Measurements from ENCODE around the gene NGFR. TPM values are rescaled to one million over a fixed set of nuclear protein-coding genes. Genes with fewer than 3 reads are reported as not detected.
A peak's percentile ranks its signal among the peaks of the same experiment; 100 is the strongest.

The NGFR gene
- total RNA-seq, 2 experiments from 2014 or later, result 0.33 to 0.58 TPM

DNA sequence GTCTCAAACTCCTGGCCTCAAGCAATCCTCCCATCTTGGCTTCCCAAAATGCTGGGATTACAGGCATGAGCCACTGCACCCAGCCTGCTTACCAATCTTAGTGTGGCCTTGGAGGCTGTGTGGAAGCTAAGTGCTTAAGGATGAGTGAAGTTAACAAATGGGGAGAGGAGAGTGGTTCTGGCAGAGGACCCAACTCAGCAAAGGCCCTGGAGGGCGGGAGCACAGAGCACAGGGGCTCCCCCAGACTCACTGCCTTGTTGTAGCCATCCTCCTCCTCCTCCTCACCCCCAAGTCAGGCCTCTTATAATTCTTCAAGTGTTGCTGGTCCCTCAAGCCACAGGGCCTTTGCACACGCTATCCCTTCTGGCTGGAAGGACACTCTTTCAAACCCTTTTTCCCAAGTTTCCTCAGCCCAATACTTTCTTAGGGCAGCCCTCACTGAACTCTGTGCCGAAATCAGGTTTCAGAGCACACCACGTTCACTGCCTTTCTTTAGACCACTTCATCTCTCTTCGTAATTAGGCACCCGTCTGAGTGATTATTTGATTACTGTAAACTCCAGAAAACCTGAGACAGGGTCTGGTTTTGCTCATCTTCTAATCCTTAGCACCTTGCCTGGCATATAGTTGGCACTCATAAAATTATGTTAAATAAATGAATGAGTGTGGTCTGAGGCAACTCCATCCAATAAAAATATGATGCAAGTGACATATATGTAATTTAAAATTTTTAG is 23.4 kb downstream of the NGFR start:
- DNase-seq, result no peak
- peaks cover 4% of the 10 kb centered on the region for H3K4me1 Mint-ChIP-seq
- POLR2A ChIA-PET, result no interaction called here
- no peaks in the 10 kb centered on the region for H3K9me3 Mint-ChIP-seq
- H3K27ac Mint-ChIP-seq, result no peak overlapping the region
- H3K27me3 Mint-ChIP-seq, result peaks cover 11% of the 10 kb centered on the region
- no peaks in the 10 kb centered on the region for H3K36me3 Mint-ChIP-seq (ENCODE audit: low read depth)
- CTCF ChIA-PET, result no interaction called here
- no peak overlapping the region for H3K4me3 Mint-ChIP-seq

DNA sequence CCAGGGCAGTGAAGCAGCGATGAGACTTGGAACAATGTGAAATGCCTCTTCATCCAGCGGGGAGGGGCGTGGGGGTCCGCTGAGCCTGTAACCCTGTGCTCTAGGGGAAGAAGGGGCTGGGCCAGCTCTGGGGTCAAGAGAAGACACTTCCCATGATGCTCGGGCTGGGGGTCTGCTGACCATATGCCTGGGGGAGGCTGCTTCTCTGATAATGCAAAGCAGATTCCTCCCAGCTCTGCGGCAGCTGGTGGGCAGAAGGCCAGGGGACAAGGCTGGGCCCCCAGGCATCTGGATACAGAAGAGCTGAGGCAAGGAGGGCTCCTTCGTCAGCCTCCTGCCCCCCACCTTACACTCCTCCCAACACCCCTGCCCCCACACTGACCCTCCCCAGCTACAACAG is 24.7 kb downstream of the NGFR start:
- POLR2A ChIA-PET, result interaction anchor here (1.1 kb wide), 1 partner anchor 10 kb away, joined by 3 read pairs; no protein-coding TSS in a partner anchor
- peaks cover 11% of the 10 kb centered on the region for H3K27me3 Mint-ChIP-seq
- no peak for DNase-seq
- no peak overlapping the region for H3K4me3 Mint-ChIP-seq
- no peaks in the 10 kb centered on the region for H3K36me3 Mint-ChIP-seq (ENCODE audit: low read depth)
- H3K4me1 Mint-ChIP-seq, result peaks cover 7% of the 10 kb centered on the region
- CTCF ChIA-PET, result no interaction called here
- no peak overlapping the region for H3K27ac Mint-ChIP-seq
- H3K9me3 Mint-ChIP-seq, result no peaks in the 10 kb centered on the region

DNA sequence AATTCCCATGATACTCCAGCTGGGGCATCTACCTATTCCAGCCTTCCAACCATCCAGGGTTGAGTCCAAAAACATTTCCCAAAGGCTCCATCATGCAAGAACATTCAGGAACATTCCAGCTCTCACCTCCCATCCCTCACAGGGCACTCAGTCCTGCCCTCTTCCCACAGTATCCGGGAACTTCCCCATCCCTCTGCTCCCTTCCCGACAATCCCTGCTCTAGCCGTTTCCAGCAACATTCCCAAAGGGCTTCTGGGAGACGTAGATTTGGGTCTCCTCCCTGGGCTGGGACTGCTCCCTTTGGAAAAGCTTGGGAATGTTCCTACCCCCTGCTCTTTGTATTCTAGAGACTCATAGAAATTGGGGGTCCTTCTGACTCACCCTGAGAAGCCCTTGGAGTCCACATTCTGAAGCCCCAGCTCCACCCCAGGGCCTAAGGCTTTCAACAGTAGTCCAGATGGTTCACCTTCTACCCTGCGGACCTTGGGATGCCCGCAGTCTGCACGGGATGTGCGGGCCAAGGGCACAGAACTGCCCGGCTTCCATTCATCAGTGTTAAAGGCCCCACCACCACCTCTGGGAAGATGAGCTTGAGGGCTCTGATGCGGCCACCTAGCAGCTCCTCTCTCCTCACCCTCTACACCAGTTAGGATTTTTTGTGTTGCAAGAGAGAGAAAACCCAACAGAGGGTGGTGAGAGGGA is 25.4 kb downstream of the NGFR start:
- Mint-ChIP-seq H3K9me3 (no peaks in the 10 kb centered on the region), H3K4me1 (peaks cover 6% of the 10 kb centered on the region), H3K36me3 (ENCODE audit: low read depth) (no peaks in the 10 kb centered on the region), H3K27ac (no peak overlapping the region), H3K27me3 (peaks cover 11% of the 10 kb centered on the region), H3K4me3 (no peak overlapping the region)
- DNase-seq, result no peak
- ChIA-PET CTCF (no interaction called here), POLR2A (interaction anchor here (1.1 kb wide), 1 partner anchor 11 kb away, joined by 3 read pairs; no protein-coding TSS in a partner anchor)

DNA sequence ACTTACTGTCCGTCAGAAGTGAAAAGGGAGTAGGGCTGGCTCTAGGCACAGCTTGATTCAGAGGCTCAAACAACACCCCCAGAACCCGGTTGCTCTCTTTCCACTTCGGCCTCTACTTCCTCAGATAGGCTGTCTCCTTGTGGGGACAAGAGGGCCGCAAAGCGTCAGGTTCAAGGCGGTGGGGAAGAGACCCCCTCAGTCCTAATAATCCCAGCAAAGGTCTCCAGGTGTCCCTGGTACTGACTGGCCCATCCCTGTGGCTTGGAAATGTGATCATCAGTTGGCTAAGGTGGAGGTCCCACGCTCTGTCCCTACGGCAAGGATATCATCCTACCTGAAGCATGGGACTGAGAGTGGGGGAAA is 26.0 kb downstream of the NGFR start:
- ChIA-PET POLR2A (no interaction called here), CTCF (no interaction called here)
- H3K27ac Mint-ChIP-seq, result no peak overlapping the region
- H3K9me3 Mint-ChIP-seq, result no peaks in the 10 kb centered on the region
- peaks cover 6% of the 10 kb centered on the region for H3K4me1 Mint-ChIP-seq
- H3K4me3 Mint-ChIP-seq, result no peak overlapping the region
- no peak for DNase-seq
- H3K27me3 Mint-ChIP-seq, result peaks cover 9% of the 10 kb centered on the region
- no peaks in the 10 kb centered on the region for H3K36me3 Mint-ChIP-seq (ENCODE audit: low read depth)

DNA sequence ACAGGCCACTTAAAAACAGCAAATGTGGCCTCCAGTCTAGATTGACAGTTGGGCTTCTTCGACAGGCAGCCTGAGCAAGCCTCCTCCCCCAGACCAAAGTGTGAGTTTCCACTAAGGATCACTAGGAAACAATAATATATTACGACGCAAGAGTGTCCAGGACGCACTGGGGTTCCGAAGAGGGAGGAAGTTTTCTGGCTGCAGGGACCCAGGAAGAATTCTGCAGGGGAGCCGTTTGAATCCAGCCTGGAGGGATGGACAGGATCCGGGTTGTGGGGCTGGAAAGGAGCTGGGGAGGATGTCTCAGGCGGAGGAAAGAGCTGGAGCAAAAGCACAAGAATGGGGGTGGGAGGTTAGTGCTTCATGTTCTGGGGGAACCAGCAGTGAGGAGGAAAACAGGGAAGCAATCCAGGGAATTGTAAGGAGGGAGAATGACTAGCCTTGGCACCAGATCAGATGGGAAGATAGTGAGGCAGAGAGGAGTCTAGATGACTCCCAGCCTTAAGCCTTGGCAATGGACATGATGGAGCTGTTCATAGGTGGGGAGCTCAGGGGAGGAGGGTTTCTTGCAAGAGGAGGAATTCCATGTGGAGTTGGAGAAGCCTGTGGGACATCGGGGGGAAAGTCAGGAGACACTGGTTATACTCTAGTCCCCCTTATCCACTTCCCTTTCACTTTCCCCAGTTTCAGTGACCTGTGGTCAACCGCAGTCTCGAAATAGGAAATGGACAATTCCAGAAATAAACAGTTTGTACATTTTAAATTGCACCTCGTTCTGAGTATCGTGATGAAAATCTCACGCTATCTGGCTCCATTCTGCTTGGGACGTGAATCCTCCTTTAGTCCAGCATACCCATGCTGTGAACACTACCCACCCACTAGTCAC is 26.6 kb downstream of the NGFR start:
- Mint-ChIP-seq H3K9me3 (no peaks in the 10 kb centered on the region), H3K36me3 (ENCODE audit: low read depth) (no peaks in the 10 kb centered on the region), H3K4me1 (peaks cover 6% of the 10 kb centered on the region), H3K27ac (no peak overlapping the region), H3K4me3 (no peak overlapping the region), H3K27me3 (peaks cover 8% of the 10 kb centered on the region)
- ChIA-PET POLR2A (no interaction called here), CTCF (no interaction called here)
- no peak for DNase-seq

DNA sequence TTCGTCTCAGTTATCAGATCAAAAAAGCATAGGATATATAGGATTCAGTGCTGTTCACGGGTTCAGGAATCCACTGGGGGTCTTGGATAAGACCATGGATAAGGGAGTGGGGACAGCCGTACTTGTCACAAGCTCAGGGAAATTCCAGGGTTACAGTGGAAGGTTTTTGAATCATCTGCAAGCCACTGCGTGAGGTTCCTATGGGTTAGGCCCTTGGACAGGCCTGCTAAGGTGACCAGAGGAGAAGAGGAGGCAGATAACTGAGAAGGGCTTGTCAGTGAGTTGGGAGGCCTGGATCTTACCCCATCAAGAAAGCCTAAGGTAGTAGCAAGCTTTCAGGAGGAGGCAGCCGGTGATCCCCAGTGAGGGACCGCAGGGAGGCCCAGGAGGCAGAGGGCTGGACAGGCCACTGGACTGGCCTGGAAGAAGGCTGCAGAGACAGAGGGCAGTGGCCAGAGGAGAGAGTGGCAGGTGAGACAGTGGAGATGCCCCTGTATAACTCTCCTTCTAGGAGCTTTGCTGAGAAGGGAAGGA is 27.3 kb downstream of the NGFR start:
- H3K27ac Mint-ChIP-seq, result no peak overlapping the region
- CTCF ChIA-PET, result no interaction called here

DNA sequence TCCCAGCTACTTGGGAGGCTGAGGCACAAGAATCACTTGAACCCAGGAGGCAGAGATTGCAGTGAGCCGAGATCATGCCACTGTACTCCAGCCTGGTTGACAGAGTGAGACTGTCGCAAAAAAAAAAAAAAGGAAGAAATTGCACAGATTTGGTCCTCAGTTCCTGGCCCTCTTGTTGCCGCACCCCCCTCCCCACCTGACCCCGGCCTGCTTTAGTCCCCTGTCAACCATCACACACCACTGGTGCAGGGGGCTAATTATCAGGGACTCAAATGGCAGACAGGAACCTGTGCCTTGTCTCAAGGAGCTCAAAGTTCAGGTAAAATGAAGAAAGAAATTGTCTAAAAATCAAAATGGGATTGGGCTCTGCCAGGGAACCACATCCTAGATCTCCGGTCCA is 28.1 kb downstream of the NGFR start:
- no peaks in the 10 kb centered on the region for H3K36me3 Mint-ChIP-seq (ENCODE audit: low read depth)
- CTCF ChIA-PET, result interaction anchor here (1.0 kb wide), 1 partner anchor 34 kb away, joined by 3 read pairs; no protein-coding TSS in a partner anchor
- H3K27me3 Mint-ChIP-seq, result peaks cover 9% of the 10 kb centered on the region
- H3K4me3 Mint-ChIP-seq, result no peak overlapping the region
- no peaks in the 10 kb centered on the region for H3K9me3 Mint-ChIP-seq
- DNase-seq, result no peak
- POLR2A ChIA-PET, result no interaction called here
- peaks cover 6% of the 10 kb centered on the region for H3K4me1 Mint-ChIP-seq
- no peak overlapping the region for H3K27ac Mint-ChIP-seq

More for the DNA sequence above, 27.3 kb downstream of the NGFR start:
- POLR2A ChIA-PET, result no interaction called here
- Mint-ChIP-seq H3K4me1 (peaks cover 6% of the 10 kb centered on the region), H3K27me3 (peaks cover 9% of the 10 kb centered on the region), H3K4me3 (no peak overlapping the region), H3K36me3 (ENCODE audit: low read depth) (no peaks in the 10 kb centered on the region), H3K9me3 (no peaks in the 10 kb centered on the region)
- DNase-seq, result no peak

DNA sequence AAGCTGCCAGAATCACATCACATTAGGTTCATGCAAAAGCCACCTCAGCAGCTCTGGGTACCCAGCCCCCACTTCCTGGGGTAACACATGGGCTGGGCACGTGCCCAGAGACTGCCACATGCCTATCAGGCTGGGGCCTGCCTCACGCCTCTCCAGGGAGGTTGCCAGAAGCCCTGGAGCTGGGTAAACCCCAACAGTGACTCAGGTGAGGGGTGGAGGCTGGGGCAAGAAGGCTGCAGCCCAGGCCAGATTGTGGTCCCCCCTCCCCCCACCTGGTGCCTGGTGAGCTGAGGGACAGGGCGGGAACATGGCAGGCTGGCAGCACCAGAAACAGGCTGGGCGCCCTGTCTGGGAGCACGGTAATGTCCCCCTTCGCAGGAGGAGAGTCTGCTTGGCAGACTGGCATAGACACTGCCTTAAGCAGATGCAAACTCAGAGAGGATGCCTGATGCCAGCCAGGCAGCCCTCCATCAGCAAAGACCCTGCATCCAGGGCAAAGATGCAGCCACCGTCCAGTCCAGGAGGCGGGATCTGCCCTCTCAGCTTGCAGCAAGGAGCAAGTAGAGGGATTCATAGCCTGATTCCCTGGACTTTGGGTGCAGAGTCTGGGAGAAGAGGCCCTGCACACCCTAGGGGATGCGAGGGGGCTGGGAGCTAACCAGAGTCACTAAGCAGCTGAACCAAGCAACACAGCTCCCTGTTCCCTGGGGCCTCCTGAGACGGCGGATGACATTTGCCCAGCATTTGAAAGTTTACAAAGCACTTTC is 28.8 kb downstream of the NGFR start:
- ChIA-PET CTCF (interaction anchor here (1.0 kb wide), 1 partner anchor 34 kb away, joined by 3 read pairs; no protein-coding TSS in a partner anchor), POLR2A (no interaction called here)
- Mint-ChIP-seq H3K9me3 (no peaks in the 10 kb centered on the region), H3K27me3 (peaks cover 13% of the 10 kb centered on the region), H3K4me1 (peaks cover 6% of the 10 kb centered on the region), H3K36me3 (ENCODE audit: low read depth) (no peaks in the 10 kb centered on the region), H3K27ac (no peak overlapping the region), H3K4me3 (no peak overlapping the region)
- DNase-seq, result peak; percentile 55

DNA sequence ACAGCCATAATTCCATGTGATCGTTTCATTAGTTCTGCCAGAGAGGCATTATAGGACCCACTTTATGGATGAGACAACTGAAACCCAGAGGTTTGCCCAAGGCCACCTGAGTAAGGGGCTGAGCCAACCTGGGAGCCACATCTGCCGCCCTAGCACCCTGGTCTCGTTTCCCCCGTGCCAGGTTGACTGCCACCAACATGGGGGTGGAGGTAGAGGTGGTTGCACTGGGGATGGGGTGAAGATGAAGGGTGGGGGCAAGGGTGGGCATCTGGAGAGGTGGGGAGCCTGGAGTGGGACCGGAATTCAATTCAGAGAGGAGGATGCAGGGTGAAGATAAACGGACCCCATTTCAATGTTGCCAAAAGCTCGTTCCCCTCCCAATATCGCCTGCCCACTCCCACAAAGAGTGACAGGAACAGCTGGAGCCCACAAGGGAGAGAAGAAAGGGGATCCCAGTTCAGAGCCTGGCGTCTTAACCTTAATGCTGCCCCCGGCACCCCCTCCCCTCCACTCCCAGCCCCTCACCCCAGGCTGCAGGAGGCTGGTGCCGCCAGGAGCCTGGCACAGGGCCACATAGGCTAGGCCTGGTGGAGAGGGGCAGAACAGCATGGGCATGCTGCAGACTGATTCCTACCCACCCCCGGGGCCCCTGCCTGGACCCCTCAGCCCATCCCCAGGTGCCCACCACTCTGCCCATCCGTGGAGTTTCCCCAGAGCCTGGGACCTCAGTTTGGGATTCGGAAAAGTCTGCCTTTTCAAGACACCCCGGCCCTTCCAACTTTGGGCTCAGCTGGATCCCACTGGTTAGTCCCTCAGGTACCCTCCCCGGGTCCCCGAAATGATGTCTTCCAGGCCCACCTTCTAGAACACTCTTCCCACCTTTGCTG is 29.6 kb downstream of the NGFR start:
- POLR2A ChIA-PET, result no interaction called here
- H3K4me1 Mint-ChIP-seq, result peaks cover 6% of the 10 kb centered on the region
- no peak overlapping the region for H3K27ac Mint-ChIP-seq
- no peaks in the 10 kb centered on the region for H3K36me3 Mint-ChIP-seq (ENCODE audit: low read depth)
- DNase-seq, result no peak
- H3K27me3 Mint-ChIP-seq, result peaks cover 14% of the 10 kb centered on the region
- no peak overlapping the region for H3K4me3 Mint-ChIP-seq
- CTCF ChIA-PET, result no interaction called here
- no peaks in the 10 kb centered on the region for H3K9me3 Mint-ChIP-seq

DNA sequence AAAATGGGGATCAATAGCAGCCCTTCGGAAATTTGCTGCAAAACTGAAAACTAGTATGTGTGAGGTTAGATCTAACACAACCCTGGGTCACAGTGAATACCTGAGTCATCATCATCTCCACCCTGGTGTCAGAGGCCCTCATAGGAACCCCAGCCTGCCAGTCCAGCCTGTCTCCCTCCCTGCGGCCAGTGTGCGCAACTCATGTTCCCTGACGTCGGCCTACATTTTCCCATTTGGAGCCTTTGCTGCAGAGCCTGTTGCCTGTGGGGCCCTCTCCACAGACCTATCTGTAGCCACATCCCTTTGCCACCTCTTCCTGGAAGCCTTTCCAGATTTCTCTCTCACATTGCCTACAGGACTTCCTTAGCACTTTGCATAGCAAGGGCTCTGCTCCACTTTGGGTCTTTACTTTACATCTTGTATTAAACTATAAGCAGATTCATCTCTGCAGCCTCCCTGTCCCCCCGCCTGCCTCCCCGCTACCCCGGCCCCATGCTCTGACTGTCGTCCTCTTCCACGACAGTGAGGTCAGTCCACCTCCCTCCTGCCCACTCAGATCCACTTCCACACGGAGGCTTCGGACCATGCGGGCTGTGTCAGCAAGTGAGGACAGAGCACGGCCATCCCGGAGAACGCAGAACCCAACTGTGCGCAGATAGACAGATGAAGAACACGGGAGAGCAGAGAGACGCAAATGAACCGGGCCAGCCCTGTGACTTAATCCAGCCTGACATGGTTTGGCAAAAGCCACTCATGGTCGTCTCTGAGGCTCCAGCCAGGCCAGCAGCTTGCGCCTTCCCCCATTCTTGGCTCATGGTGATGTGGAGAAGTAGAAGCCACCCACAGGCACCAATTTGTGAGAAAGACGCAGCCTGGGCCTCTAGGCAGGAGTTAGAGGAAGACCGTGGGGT is 31.0 kb downstream of the NGFR start:
- ChIA-PET CTCF (no interaction called here), POLR2A (no interaction called here)

DNA sequence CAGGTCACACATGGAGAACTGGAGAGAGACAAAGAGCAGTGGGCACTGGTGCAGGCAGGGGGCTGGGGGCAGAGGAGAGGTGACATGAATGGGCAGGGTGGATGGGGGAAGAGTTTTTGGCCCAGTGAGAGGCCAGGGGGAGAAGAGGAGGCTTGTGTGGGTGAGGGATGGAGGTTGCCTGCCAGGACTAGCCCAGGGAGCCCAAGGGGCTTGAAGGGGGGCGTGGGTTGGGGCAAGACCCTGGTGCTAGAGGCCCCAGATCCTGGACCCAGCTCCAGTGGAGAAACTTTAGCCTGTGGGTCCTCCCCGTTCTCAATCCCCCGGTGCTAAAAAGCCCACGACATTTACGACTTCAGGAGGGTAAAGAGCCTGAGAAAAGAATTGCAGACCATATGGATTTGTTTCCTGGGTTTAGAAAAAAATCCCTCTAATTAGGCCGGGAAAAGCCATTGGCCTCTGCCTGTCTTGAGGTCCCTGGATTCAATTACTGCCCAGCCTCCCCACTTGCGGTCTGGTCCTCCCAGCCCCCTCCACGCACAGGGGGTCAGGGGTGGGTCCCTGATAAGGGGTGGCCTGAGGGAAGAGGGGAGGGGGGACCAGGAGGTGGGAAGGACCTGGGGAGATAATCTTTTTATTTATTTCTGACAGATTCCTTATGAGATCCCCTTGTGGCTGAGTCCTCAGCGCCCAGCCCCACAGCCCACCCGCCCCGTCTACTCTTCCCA is 33.0 kb downstream of the NGFR start:
- DNase-seq, result no peak
- Mint-ChIP-seq H3K4me3 (no peak overlapping the region), H3K4me1 (peaks cover 6% of the 10 kb centered on the region), H3K27me3 (peaks cover 30% of the 10 kb centered on the region), H3K9me3 (no peaks in the 10 kb centered on the region), H3K27ac (no peak overlapping the region), H3K36me3 (ENCODE audit: low read depth) (no peaks in the 10 kb centered on the region)
- ChIA-PET CTCF (no interaction called here), POLR2A (no interaction called here)

More for the DNA sequence above, 31.0 kb downstream of the NGFR start:
- Mint-ChIP-seq H3K36me3 (ENCODE audit: low read depth) (no peaks in the 10 kb centered on the region), H3K27ac (no peak overlapping the region), H3K9me3 (no peaks in the 10 kb centered on the region), H3K4me1 (peaks cover 6% of the 10 kb centered on the region), H3K27me3 (peaks cover 24% of the 10 kb centered on the region), H3K4me3 (no peak overlapping the region)
- no peak for DNase-seq
